ENCODE results near the gene TRIM63. TPM values are rescaled to one million over a fixed set of nuclear protein-coding genes. Genes with fewer than 3 reads are reported as not detected.

TRIM63 gene
- polyA plus RNA-seq, 1 of the 3 experiments (the other 2 are of a cell fraction): not detected

GRCh38 chr1:26053718-26054560, 13.5 kb downstream of the TRIM63 start:
- H3K27ac ChIP-seq (ENCODE audit: low read depth in 2 of 2, low read length in 1 of 2): no peak overlapping the region
- H3F3A ChIP-seq (replicated peaks; ENCODE audit: insufficient read depth): no peaks in the 10 kb centered on the region
- H3K27me3 ChIP-seq (ENCODE audit: insufficient read depth): peaks cover 57% of the 10 kb centered on the region; the same call in 1 of the 2 replicates
- no peak for TF ChIP-seq RCOR1 (IDR thresholded peaks at IDR 0.05; ENCODE audit: low read length)
- no peak for TF ChIP-seq FOSL2 (IDR thresholded peaks at IDR 0.05; ENCODE audit: borderline replicate concordance, low read depth)
- TF ChIP-seq NFIC (IDR thresholded peaks at IDR 0.05; ENCODE audit: borderline replicate concordance): no peak
- H3K4me1 ChIP-seq (ENCODE audit: control insufficient read depth in 1 of 2, insufficient read depth in 2 of 2, low read depth in 1 of 2, low read length in 1 of 2): no peaks in the 10 kb centered on the region
- H3K79me2 ChIP-seq (ENCODE audit: insufficient read depth): no peaks in the 10 kb centered on the region
- CTCF ChIA-PET: interaction anchor here (0.8 to 2.7 kb wide), 7 partner anchors 11 to 116 kb away, joined by 3 to 13 read pairs (median 6); partner anchors contain the start of gene ZNF593
- no peaks in the 10 kb centered on the region for H3K9me2 ChIP-seq
- WGBS (ENCODE audit: low lambda C conversion rate): 61% methylated on average over 15 of the region's 16 CpGs
- no peak overlapping the region for H3K9ac ChIP-seq
- H3K4me3 ChIP-seq (ENCODE audit: low read depth in 2 of 2, low read length in 1 of 2): no peak overlapping the region
- no peak overlapping the region for H2AFZ ChIP-seq (ENCODE audit: low read depth)
- POLR2A ChIA-PET: interaction anchor here (1.7 kb wide), 1 partner anchor 13 kb away, joined by 4 read pairs; no protein-coding TSS in a partner anchor
- no peaks in the 10 kb centered on the region for H3K36me3 ChIP-seq (replicated peaks in 1 of 2; ENCODE audit: control insufficient read depth in 1 of 2, insufficient read depth in 2 of 2, low read length in 1 of 2)
- DNase-seq: no peak
- H4K20me1 ChIP-seq (ENCODE audit: insufficient read depth): no peaks in the 10 kb centered on the region
- H3K4me2 ChIP-seq: no peak overlapping the region
- no peaks in the 10 kb centered on the region for H3K9me3 ChIP-seq

DNA sequence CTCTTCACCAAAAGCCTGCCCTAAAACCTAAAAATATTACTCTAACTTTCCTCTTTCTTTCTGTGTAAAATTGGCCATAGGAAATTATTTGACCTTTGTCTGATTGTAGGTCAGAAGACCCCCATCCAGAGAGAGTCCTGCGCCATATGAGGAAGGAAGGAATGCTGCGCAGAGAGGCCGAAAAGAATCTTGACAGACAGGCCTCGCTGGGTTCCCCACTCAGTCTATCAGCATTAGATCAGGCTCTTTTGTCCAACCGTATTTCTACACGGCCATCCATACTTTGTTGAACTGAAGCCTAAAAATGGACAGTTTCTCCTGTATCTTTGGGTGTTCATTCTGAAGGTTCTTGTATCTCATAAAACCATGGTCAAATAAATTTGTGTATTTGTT, 17.2 kb downstream of the TRIM63 start:
- H3K27me3 ChIP-seq (ENCODE audit: insufficient read depth): peaks cover 67% of the 10 kb centered on the region
- no peak overlapping the region for H3K4me2 ChIP-seq
- H3K9ac ChIP-seq: no peak overlapping the region
- ChIA-PET CTCF (interaction anchor here (1.4 kb wide), 1 partner anchor 95 kb away, joined by 4 read pairs; no protein-coding TSS in a partner anchor), POLR2A (no interaction called here)
- no peaks in the 10 kb centered on the region for H3K9me3 ChIP-seq
- no peak overlapping the region for H3K4me3 ChIP-seq (ENCODE audit: low read depth in 2 of 2, low read length in 1 of 2)
- no peaks in the 10 kb centered on the region for H4K20me1 ChIP-seq (ENCODE audit: insufficient read depth)
- H3K79me2 ChIP-seq (ENCODE audit: insufficient read depth): no peaks in the 10 kb centered on the region
- no peaks in the 10 kb centered on the region for H3K9me2 ChIP-seq
- H3K4me1 ChIP-seq (ENCODE audit: control insufficient read depth in 1 of 2, insufficient read depth in 2 of 2, low read depth in 1 of 2, low read length in 1 of 2): no peaks in the 10 kb centered on the region; a peak in 1 of 4 replicates
- TF ChIP-seq, protein P1, sequence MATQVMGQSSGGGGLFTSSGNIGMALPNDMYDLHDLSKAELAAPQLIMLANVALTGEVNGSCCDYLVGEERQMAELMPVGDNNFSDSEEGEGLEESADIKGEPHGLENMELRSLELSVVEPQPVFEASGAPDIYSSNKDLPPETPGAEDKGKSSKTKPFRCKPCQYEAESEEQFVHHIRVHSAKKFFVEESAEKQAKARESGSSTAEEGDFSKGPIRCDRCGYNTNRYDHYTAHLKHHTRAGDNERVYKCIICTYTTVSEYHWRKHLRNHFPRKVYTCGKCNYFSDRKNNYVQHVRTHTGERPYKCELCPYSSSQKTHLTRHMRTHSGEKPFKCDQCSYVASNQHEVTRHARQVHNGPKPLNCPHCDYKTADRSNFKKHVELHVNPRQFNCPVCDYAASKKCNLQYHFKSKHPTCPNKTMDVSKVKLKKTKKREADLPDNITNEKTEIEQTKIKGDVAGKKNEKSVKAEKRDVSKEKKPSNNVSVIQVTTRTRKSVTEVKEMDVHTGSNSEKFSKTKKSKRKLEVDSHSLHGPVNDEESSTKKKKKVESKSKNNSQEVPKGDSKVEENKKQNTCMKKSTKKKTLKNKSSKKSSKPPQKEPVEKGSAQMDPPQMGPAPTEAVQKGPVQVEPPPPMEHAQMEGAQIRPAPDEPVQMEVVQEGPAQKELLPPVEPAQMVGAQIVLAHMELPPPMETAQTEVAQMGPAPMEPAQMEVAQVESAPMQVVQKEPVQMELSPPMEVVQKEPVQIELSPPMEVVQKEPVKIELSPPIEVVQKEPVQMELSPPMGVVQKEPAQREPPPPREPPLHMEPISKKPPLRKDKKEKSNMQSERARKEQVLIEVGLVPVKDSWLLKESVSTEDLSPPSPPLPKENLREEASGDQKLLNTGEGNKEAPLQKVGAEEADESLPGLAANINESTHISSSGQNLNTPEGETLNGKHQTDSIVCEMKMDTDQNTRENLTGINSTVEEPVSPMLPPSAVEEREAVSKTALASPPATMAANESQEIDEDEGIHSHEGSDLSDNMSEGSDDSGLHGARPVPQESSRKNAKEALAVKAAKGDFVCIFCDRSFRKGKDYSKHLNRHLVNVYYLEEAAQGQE (IDR thresholded peaks at IDR 0.05; ENCODE audit: low read depth, low read length): no peak
- TF ChIP-seq GATA2 (CRISPR knock-in tag; IDR thresholded peaks at IDR 0.05): no peak
- TF ChIP-seq RAD21 (IDR thresholded peaks at IDR 0.05; ENCODE audit: low read length): no peak
- TF ChIP-seq CHD2 (IDR thresholded peaks at IDR 0.05; ENCODE audit: low read length, partially characterized antibody): no peak
- no peak for TF ChIP-seq FOXJ3 (CRISPR knock-in tag; IDR thresholded peaks at IDR 0.05)
- TF ChIP-seq NFIC (IDR thresholded peaks at IDR 0.05; ENCODE audit: borderline replicate concordance): no peak
- no peak for TF ChIP-seq TAF1 (IDR thresholded peaks at IDR 0.05; ENCODE audit: borderline replicate concordance, low read depth, low read length)
- TF ChIP-seq FOXM1 (IDR thresholded peaks at IDR 0.05; ENCODE audit: low read depth): no peak
- no peak for TF ChIP-seq TEAD4 (IDR thresholded peaks at IDR 0.05; ENCODE audit: borderline replicate concordance, insufficient read depth)
- TF ChIP-seq EP300 (IDR thresholded peaks at IDR 0.05; ENCODE audit: borderline replicate concordance in 1 of 2, low read depth in 1 of 2, low read length in 1 of 2): no peak
- no peak for TF ChIP-seq GABPA (IDR thresholded peaks at IDR 0.05; ENCODE audit: low read depth)
- no peak for TF ChIP-seq FOSL2 (IDR thresholded peaks at IDR 0.05; ENCODE audit: borderline replicate concordance, low read depth)
- no peak overlapping the region for H3K27ac ChIP-seq (ENCODE audit: low read depth in 2 of 2, low read length in 1 of 2)
- WGBS (ENCODE audit: low lambda C conversion rate): 76% methylated on average over 6 of the region's 6 CpGs
- H2AFZ ChIP-seq (ENCODE audit: low read depth): no peak overlapping the region
- DNase-seq: no peak
- no peaks in the 10 kb centered on the region for H3K36me3 ChIP-seq (replicated peaks in 1 of 2; ENCODE audit: control insufficient read depth in 1 of 2, insufficient read depth in 2 of 2, low read length in 1 of 2)
- no peaks in the 10 kb centered on the region for H3F3A ChIP-seq (replicated peaks; ENCODE audit: insufficient read depth)

Measured in SK-N-SH (cell line).